Fibroblast of lung (primary cell): ENCODE data around the gene TRAPPC5. TPM values are rescaled to one million over a fixed set of nuclear protein-coding genes. Genes with fewer than 3 reads are reported as not detected.

ENCODE experiments used
- DNase-seq, 2 donors: peaks; one replicate each; pipeline versions ENCODE4 v3.0.0 to v3.0.0-alpha.2; 2010; ENCODE audit warnings: low read depth in 2 of 2
- H2AFZ ChIP-seq: 2 replicates; pipeline ENCODE4 v1.5.1; 2012; ENCODE audit warnings: low read length, control low read depth, inconsistent platforms
- H3K27ac ChIP-seq: 2 replicates; pipeline ENCODE4 v1.5.1; 2011; ENCODE audit warnings: low read length, control low read depth; ENCODE audit not compliant: insufficient read depth
- H3K27me3 ChIP-seq: 2 replicates; pipeline ENCODE4 v1.5.1; 2011; ENCODE audit warnings: mild to moderate bottlenecking, low read length; ENCODE audit not compliant: control insufficient read depth, insufficient read depth
- H3K36me3 ChIP-seq: 2 replicates; pipeline ENCODE4 v1.5.1; 2011; ENCODE audit warnings: low read length; ENCODE audit not compliant: control insufficient read depth, insufficient read depth
- H3K4me1 ChIP-seq: 2 replicates; pipeline ENCODE4 v1.5.1; 2011; ENCODE audit warnings: low read length; ENCODE audit not compliant: control insufficient read depth, insufficient read depth; ENCODE audit errors: extremely low read depth
- H3K4me2 ChIP-seq: 2 replicates; pipeline ENCODE4 v1.5.1; 2011; ENCODE audit warnings: low read length, control low read depth; ENCODE audit not compliant: insufficient read depth; ENCODE audit errors: extremely low read depth
- H3K4me3 ChIP-seq, 4 experiments: fragments of 200-600 bp in 1 of 4; sonication (generic) in 1 of 4; replicated peaks in 1 of 4; 2 replicates each; pipeline ENCODE4 v1.5.1; 2011 to 2016; ENCODE audit warnings: low read length in 4 of 4, low read depth in 3 of 4, mild to moderate bottlenecking in 3 of 4, control low read depth in 2 of 4, inconsistent platforms in 1 of 4, mixed read lengths in 1 of 4; ENCODE audit not compliant: insufficient read depth in 1 of 4; ENCODE audit errors: control extremely low read depth in 1 of 4
- H3K79me2 ChIP-seq: 2 replicates; pipeline ENCODE4 v1.5.1; 2012; ENCODE audit warnings: mild to moderate bottlenecking, low read length, inconsistent platforms; ENCODE audit not compliant: control insufficient read depth, insufficient read depth
- H3K9ac ChIP-seq: 2 replicates; pipeline ENCODE4 v1.5.1; 2011; ENCODE audit warnings: mild to moderate bottlenecking, low read length, control low read depth; ENCODE audit not compliant: insufficient read depth
- H3K9me3 ChIP-seq: 2 replicates; pipeline ENCODE4 v1.5.1; 2012; ENCODE audit warnings: low read depth, low read length; ENCODE audit not compliant: control insufficient read depth, insufficient read depth
- H4K20me1 ChIP-seq: 2 replicates; pipeline ENCODE4 v1.5.1; 2011; ENCODE audit warnings: low read length; ENCODE audit not compliant: control insufficient read depth, insufficient read depth; ENCODE audit errors: extremely low read depth
- EZH2 ChIP-seq: IDR thresholded peaks from 2 replicates; pipeline ENCODE4 v1.5.1; 2012; ENCODE audit warnings: low read length, control low read depth, mild to moderate bottlenecking; ENCODE audit errors: missing control alignments
- polyA plus RNA-seq, 2 donors: library from polyadenylated mRNA; depleted of rRNA in 1 of 2; stranded (reverse) in 1 of 2; unstranded in 1 of 2; fragments of >200 nt; gene quantifications; 2 replicates each; pipeline ENCODE4 v1.2.1, GENCODE V29; 2011 to 2012; ENCODE audit warnings: missing spikeins in 1 of 2
- total RNA-seq: library from RNA; depleted of rRNA; stranded (reverse); fragments of >200 nt; gene quantifications from 2 replicates; pipeline ENCODE4 v1.2.1, GENCODE V29; 2014
- TF ChIP-seq, protein P1 (sequence below), 2 donors: IDR thresholded peaks in 1 of 2; conservative IDR thresholded peaks in 1 of 2; 1 replicate in 1 of 2; 2 replicates in 1 of 2; pipeline ENCODE4 v1.5.1; 2011 to 2012; ENCODE audit warnings: low read length in 2 of 2, control low read depth in 1 of 2, inconsistent platforms in 1 of 2, low read depth in 1 of 2, mild to moderate bottlenecking in 1 of 2

The TRAPPC5 gene
- total and polyA plus RNA-seq, 2 donors (not counting 1 experiment from before 2014, with no cell fraction given), result 19.4 to 103 TPM

DNA sequence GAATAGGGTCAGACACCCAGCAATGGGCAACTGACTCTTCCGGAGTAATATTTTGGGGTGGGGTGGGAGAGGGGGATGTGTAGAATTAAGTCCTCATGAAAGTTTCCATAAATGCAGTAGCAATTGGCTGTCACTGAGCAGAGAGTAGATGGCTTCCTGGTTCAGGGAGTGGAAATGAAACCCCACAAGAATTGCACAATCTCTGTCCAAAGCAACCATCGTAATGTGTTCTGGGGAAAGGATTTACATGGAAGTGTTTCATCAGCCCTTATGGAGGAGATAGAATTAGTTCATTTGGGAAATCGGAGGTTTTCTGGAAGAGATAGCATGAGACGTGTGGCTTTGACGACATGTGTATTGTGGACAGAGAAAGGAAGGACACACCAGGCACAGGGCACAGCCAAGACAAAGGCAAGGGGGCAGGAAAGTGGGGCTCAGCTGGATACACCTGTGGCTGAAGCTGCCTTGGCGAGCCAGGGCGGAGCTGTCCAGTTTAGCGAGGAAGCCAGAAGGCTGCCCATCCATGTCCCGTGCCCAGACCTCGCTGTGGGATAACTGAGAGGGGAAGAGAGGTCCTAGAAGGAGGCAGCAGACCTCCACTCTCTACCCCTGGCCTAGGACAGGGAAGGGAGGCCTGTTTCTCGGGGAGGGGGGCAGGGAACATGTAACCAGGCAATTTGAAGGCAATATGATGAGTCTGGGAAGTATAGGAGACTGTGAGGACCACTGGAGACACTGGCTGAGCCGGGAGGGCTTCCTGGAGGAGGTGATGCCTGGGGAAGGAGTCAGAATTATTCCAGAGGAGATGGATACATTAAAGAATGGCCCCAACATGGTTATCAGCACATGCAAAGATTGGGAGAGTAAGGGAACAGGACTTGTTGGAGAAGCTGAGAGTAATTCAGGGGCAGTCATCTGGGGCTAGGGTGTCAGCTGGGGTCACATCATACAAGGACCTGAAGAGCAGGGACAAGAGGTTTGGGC, 53.9 kb downstream of the TRAPPC5 start:
- no peak overlapping the region for H2AFZ ChIP-seq
- H3K4me1 ChIP-seq, result no peaks in the 10 kb centered on the region
- H3K4me2 ChIP-seq, result no peak overlapping the region
- no peaks in the 10 kb centered on the region for H4K20me1 ChIP-seq
- H3K9ac ChIP-seq, result no peak overlapping the region
- DNase-seq, result peak in 1 of 2 donors; percentile 17
- no peak for TF ChIP-seq EZH2
- TF ChIP-seq, protein P1, sequence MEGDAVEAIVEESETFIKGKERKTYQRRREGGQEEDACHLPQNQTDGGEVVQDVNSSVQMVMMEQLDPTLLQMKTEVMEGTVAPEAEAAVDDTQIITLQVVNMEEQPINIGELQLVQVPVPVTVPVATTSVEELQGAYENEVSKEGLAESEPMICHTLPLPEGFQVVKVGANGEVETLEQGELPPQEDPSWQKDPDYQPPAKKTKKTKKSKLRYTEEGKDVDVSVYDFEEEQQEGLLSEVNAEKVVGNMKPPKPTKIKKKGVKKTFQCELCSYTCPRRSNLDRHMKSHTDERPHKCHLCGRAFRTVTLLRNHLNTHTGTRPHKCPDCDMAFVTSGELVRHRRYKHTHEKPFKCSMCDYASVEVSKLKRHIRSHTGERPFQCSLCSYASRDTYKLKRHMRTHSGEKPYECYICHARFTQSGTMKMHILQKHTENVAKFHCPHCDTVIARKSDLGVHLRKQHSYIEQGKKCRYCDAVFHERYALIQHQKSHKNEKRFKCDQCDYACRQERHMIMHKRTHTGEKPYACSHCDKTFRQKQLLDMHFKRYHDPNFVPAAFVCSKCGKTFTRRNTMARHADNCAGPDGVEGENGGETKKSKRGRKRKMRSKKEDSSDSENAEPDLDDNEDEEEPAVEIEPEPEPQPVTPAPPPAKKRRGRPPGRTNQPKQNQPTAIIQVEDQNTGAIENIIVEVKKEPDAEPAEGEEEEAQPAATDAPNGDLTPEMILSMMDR (conservative IDR thresholded peaks at IDR 0.05 in 1 of 2, IDR thresholded peaks at IDR 0.05 in 1 of 2; ENCODE audit: low read depth in 1 of 2, low read length in 2 of 2), result no peak
- H3K4me3 ChIP-seq, result no peak overlapping the region
- peaks cover 3% of the 10 kb centered on the region for H3K27me3 ChIP-seq
- no peaks in the 10 kb centered on the region for H3K36me3 ChIP-seq
- no peaks in the 10 kb centered on the region for H3K9me3 ChIP-seq
- no peaks in the 10 kb centered on the region for H3K79me2 ChIP-seq
- H3K27ac ChIP-seq, result no peak overlapping the region

- no peak for DNase-seq
Measured at GRCh38 chr19:7736148-7736547, 55.5 kb downstream of the TRAPPC5 start.

DNA sequence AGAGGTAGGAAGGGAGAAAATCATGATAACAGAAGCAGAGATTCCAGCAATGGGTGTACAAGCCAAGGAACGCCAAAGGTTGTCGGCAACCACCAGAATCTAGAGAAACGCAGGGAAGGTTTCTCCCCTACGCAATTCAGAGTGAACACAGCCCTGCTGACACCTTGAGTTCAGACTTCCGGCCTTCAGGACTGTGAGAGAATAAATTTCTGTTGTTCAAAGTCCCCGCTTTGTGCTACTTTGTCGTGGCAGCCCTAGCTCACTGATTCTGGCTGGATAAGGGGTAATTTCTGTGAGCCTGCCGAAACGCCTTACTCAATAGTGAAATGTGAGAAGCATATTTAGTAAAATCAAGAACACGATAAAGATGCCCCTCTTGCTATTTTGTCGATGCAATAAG, 56.6 kb downstream of the TRAPPC5 start:
- H3K4me1 ChIP-seq, result no peaks in the 10 kb centered on the region

More at GRCh38 chr19:7736148-7736547, 55.5 kb downstream of the TRAPPC5 start:
- Histone ChIP-seq H4K20me1 (no peaks in the 10 kb centered on the region), H3K4me1 (no peaks in the 10 kb centered on the region), H3K9me3 (no peaks in the 10 kb centered on the region), H3K4me3 (no peak overlapping the region), H3K4me2 (no peak overlapping the region), H3K36me3 (no peaks in the 10 kb centered on the region), H3K9ac (no peak overlapping the region), H3K27me3 (peaks cover 3% of the 10 kb centered on the region), H3K79me2 (no peaks in the 10 kb centered on the region), H3K27ac (no peak overlapping the region), H2AFZ (no peak overlapping the region)
- TF ChIP-seq EZH2, result no peak
- TF ChIP-seq, protein P1 (conservative IDR thresholded peaks at IDR 0.05 in 1 of 2, IDR thresholded peaks at IDR 0.05 in 1 of 2; ENCODE audit: low read depth in 1 of 2, low read length in 2 of 2), result no peak

More for the DNA sequence above, 56.6 kb downstream of the TRAPPC5 start:
- H3K27me3 ChIP-seq, result no peaks in the 10 kb centered on the region
- no peaks in the 10 kb centered on the region for H3K79me2 ChIP-seq
- no peak for DNase-seq
- H4K20me1 ChIP-seq, result no peaks in the 10 kb centered on the region
- no peak overlapping the region for H3K4me2 ChIP-seq
- no peak overlapping the region for H3K9ac ChIP-seq
- no peak overlapping the region for H3K27ac ChIP-seq
- H3K36me3 ChIP-seq, result no peaks in the 10 kb centered on the region
- H3K4me3 ChIP-seq, result no peak overlapping the region
- H3K9me3 ChIP-seq, result no peaks in the 10 kb centered on the region
- TF ChIP-seq EZH2, result no peak
- TF ChIP-seq, protein P1 (conservative IDR thresholded peaks at IDR 0.05 in 1 of 2, IDR thresholded peaks at IDR 0.05 in 1 of 2; ENCODE audit: low read depth in 1 of 2, low read length in 2 of 2), result no peak
- H2AFZ ChIP-seq, result no peak overlapping the region

Other genes with a start within 250 kb of the TRAPPC5 start
- gene PEX11G, start 191.8 kb upstream of the TRAPPC5 start, total RNA-seq, result 3.8 and 3.9 TPM in 2 replicates
- 1.2 and 1.5 TPM in 2 replicates for gene PEX11G, start 191.8 kb upstream of the TRAPPC5 start, polyA plus RNA-seq
- 16.2 and 16.7 TPM in 2 replicates for gene ZNF358, start 164.7 kb upstream of the TRAPPC5 start, total RNA-seq
- 24.0 and 26.8 TPM in 2 replicates for gene ZNF358, start 164.7 kb upstream of the TRAPPC5 start, polyA plus RNA-seq
- gene MCOLN1, start 158.2 kb upstream of the TRAPPC5 start, total RNA-seq, result 3.9 and 4.0 TPM in 2 replicates
- 15.1 and 20.5 TPM in 2 replicates for gene MCOLN1, start 158.2 kb upstream of the TRAPPC5 start, polyA plus RNA-seq
- 61.9 and 89.2 TPM in 2 replicates for gene PNPLA6, start 145.1 kb upstream of the TRAPPC5 start, total RNA-seq
- gene PNPLA6, start 145.1 kb upstream of the TRAPPC5 start, polyA plus RNA-seq, result 20.9 and 34.2 TPM in 2 replicates
- not detected in 2 replicates for gene CAMSAP3, start 85.0 kb upstream of the TRAPPC5 start, total RNA-seq
- not detected in 2 replicates for gene CAMSAP3, start 85.0 kb upstream of the TRAPPC5 start, polyA plus RNA-seq
- 19.0 and 28.2 TPM in 2 replicates for gene XAB2, start 51.3 kb upstream of the TRAPPC5 start, total RNA-seq
- gene XAB2, start 51.3 kb upstream of the TRAPPC5 start, polyA plus RNA-seq, result 12.5 and 16.5 TPM in 2 replicates
- 15.7 and 16.9 TPM in 2 replicates for gene PET100, start 51.0 kb upstream of the TRAPPC5 start, total RNA-seq
- 37.5 and 38.8 TPM in 2 replicates for gene PET100, start 51.0 kb upstream of the TRAPPC5 start, polyA plus RNA-seq
- not detected in 2 replicates for gene PCP2, start 47.1 kb upstream of the TRAPPC5 start, total RNA-seq
- gene PCP2, start 47.1 kb upstream of the TRAPPC5 start, polyA plus RNA-seq, result not detected in 2 replicates
- 2.8 and 4.6 TPM in 2 replicates for gene STXBP2, start 43.7 kb upstream of the TRAPPC5 start, total RNA-seq
- gene STXBP2, start 43.7 kb upstream of the TRAPPC5 start, polyA plus RNA-seq, result 4.6 and 5.3 TPM in 2 replicates
- not detected in 2 replicates for gene RETN, start 11.8 kb upstream of the TRAPPC5 start, total RNA-seq
- gene RETN, start 11.8 kb upstream of the TRAPPC5 start, polyA plus RNA-seq, result not detected in 2 replicates
- not detected in 2 replicates for gene MCEMP1, start 3.7 kb upstream of the TRAPPC5 start, total RNA-seq
- gene MCEMP1, start 3.7 kb upstream of the TRAPPC5 start, polyA plus RNA-seq, result not detected in 2 replicates
- gene FCER2, start 21.3 kb downstream of the TRAPPC5 start, total RNA-seq, result not detected in 2 replicates
- not detected in 2 replicates for gene FCER2, start 21.3 kb downstream of the TRAPPC5 start, polyA plus RNA-seq
- not detected in 2 replicates for gene CLEC4G, start 51.3 kb downstream of the TRAPPC5 start, total RNA-seq
- gene CLEC4G, start 51.3 kb downstream of the TRAPPC5 start, polyA plus RNA-seq, result not detected in 2 replicates
- not detected in 2 replicates for gene CD209, start 66.7 kb downstream of the TRAPPC5 start, total RNA-seq
- not detected in 2 replicates for gene CD209, start 66.7 kb downstream of the TRAPPC5 start, polyA plus RNA-seq
- gene CLEC4M, start 82.4 kb downstream of the TRAPPC5 start, total RNA-seq, result not detected in 2 replicates
- not detected in 2 replicates for gene CLEC4M, start 82.4 kb downstream of the TRAPPC5 start, polyA plus RNA-seq
- gene EVI5L, start 149.4 kb downstream of the TRAPPC5 start, total RNA-seq, result 13.4 and 16.5 TPM in 2 replicates
- gene EVI5L, start 149.4 kb downstream of the TRAPPC5 start, polyA plus RNA-seq, result 8.8 and 10.4 TPM in 2 replicates
- gene PRR36, start 193.6 kb downstream of the TRAPPC5 start, total RNA-seq, result under 0.01 TPM in 1 of 2 replicates, not detected in the other
- gene PRR36, start 193.6 kb downstream of the TRAPPC5 start, polyA plus RNA-seq, result not detected in 2 replicates
- gene LRRC8E, start 207.7 kb downstream of the TRAPPC5 start, total RNA-seq, result 2.6 and 3.0 TPM in 2 replicates
- 3.5 and 3.7 TPM in 2 replicates for gene LRRC8E, start 207.7 kb downstream of the TRAPPC5 start, polyA plus RNA-seq
- gene MAP2K7, start 223.0 kb downstream of the TRAPPC5 start, total RNA-seq, result 8.7 and 10.4 TPM in 2 replicates
- gene MAP2K7, start 223.0 kb downstream of the TRAPPC5 start, polyA plus RNA-seq, result 7.8 and 8.5 TPM in 2 replicates
- 1.0 and 1.3 TPM in 2 replicates for gene TGFBR3L, start 234.0 kb downstream of the TRAPPC5 start, total RNA-seq
- gene TGFBR3L, start 234.0 kb downstream of the TRAPPC5 start, polyA plus RNA-seq, result 0.35 TPM in 1 of 2 replicates, not detected in the other
- 11.4 and 12.8 TPM in 2 replicates for gene SNAPC2, start 239.5 kb downstream of the TRAPPC5 start, total RNA-seq
- 13.4 and 15.6 TPM in 2 replicates for gene SNAPC2, start 239.5 kb downstream of the TRAPPC5 start, polyA plus RNA-seq
- 0.66 and 0.77 TPM in 2 replicates for gene CTXN1, start 245.3 kb downstream of the TRAPPC5 start, total RNA-seq
- gene CTXN1, start 245.3 kb downstream of the TRAPPC5 start, polyA plus RNA-seq, result 0.85 and 1.1 TPM in 2 replicates